H1 (cell line): ENCODE measurements around the gene RNF149. TPM values are rescaled to one million over a fixed set of nuclear protein-coding genes. Genes with fewer than 3 reads are reported as not detected.
A peak's percentile ranks its signal among the peaks of the same experiment; 100 is the strongest.

ENCODE experiments used
- CEBPB ChIP-seq: IDR thresholded peaks from 2 replicates; pipeline ENCODE4 v1.6.1; 2012; ENCODE audit warnings: low read depth, low read length
- CTBP2 ChIP-seq: IDR thresholded peaks from 2 replicates; pipeline ENCODE4 v1.7.0; 2011; ENCODE audit warnings: borderline replicate concordance, mild to moderate bottlenecking, moderate library complexity, mixed read lengths, low read length; ENCODE audit not compliant: insufficient read depth, insufficient read length
- HDAC6 ChIP-seq: IDR thresholded peaks from one replicate; pipeline ENCODE4 v1.7.1; 2012; ENCODE audit warnings: low read depth, mild to moderate bottlenecking, inconsistent platforms, low read length, moderate library complexity
- PHF8 ChIP-seq: fragments of 200-600 bp; sonication (generic); conservative IDR thresholded peaks from 2 replicates; pipeline ENCODE4 v1.7.1; 2012; ENCODE audit warnings: low read depth, mild to moderate bottlenecking, inconsistent platforms, low read length, moderate library complexity
- RAD21 ChIP-seq, 2 experiments: IDR thresholded peaks in 1 of 2; conservative IDR thresholded peaks in 1 of 2; 2 replicates each; pipeline ENCODE4 v1.6.1; 2011; ENCODE audit warnings: low read depth in 2 of 2, low read length in 2 of 2, improper control_type of control experiment in 1 of 2, inconsistent platforms in 1 of 2, mild to moderate bottlenecking in 1 of 2, moderate library complexity in 1 of 2
- RNF2 ChIP-seq: fragments of 200-900, 300-1000 bp; sonication (generic); IDR thresholded peaks from 2 replicates; pipeline ENCODE4 v1.7.1; 2016; ENCODE audit warnings: borderline replicate concordance, low read depth, mild to moderate bottlenecking, antibody characterized with exemption, low read length; ENCODE audit not compliant: poor library complexity, severe bottlenecking; ENCODE audit errors: missing control alignments
- polyA plus RNA-seq, 7 experiments: library from polyadenylated mRNA; depleted of rRNA in 3 of 7; stranded (reverse) in 5 of 7; unstranded in 2 of 7; fragments of >200 nt in 5 of 7; fragments of 200-250 nt in 2 of 7; gene quantifications; 1 replicate in 5 of 7; 2 replicates in 1 of 7; 4 replicates in 1 of 7; pipeline versions ENCODE4 v1.2.1 to v1.2.3, GENCODE V29; 2011 to 2013; ENCODE audit warnings: missing spikeins in 2 of 7, mixed read lengths in 2 of 7
- total RNA-seq: library from RNA; stranded (reverse); fragmentation: NEBNext Ultra II Directional; extraction: Animal tissue kit (Norgen Biotek cat#: 25700); gene quantifications from 2 replicates; pipeline ENCODE4 v1.2.1, GENCODE V29; 2021
- TF ChIP-seq, protein P1 (sequence below): IDR thresholded peaks from 2 replicates; pipeline ENCODE4 v1.6.1; 2012; ENCODE audit warnings: inconsistent platforms
- TF ChIP-seq, protein P2 (sequence below): IDR thresholded peaks from 2 replicates; pipeline ENCODE4 v1.6.1; 2012; ENCODE audit warnings: low read length, inconsistent platforms

RNF149 gene
- total and polyA plus RNA-seq, 2 of the 8 experiments (the other 6 are each of a cell fraction or from before 2014, with no cell fraction given), result 16.6 to 28.2 TPM

DNA sequence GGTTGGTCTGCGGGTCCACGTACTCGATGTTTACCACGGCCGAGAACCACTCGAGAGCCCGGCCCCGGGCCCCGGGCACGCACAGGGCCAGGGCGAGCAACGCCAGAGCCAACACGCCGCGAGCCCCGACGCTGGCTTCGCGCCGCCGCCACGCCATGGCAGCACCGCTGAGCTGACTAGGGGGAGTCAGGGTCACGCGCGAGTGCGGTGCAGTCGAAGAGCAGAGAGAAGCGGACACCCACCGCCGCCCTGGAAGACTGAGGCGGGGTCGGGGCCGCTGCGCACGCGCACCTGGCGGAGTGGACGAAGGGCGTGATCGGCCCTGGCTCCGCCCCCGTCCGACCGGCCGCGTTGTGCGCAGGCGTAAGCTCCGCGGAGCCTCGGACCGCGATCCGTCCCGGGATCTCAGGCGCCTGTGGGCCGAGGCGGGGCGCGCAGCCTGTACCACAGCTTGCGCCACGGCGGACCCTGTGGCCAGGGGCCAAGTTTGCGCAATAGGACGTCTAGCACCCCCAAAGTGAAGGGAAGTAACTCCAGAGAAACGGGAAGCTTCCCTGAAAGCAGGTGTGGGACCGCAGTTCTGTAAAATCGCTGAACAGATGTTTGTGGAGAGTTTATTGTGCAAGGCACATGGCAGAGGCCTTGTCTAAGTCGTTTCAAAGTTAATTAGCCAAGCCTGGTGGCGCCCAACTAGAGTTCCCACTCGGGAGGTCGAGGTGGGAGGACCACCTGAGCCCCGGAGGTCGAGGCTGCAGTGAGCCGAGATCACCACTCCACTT is at the start of gene RNF149 (continued):
- TF ChIP-seq RNF2, result no peak
- TF ChIP-seq, protein P1, sequence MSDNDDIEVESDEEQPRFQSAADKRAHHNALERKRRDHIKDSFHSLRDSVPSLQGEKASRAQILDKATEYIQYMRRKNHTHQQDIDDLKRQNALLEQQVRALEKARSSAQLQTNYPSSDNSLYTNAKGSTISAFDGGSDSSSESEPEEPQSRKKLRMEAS, result peak; percentile 46; the same call in 1 of the 2 replicates
- peak in 1 of 2 experiments; percentile 1; a peak in 1 of 4 replicates for TF ChIP-seq RAD21 (IDR thresholded peaks at IDR 0.05 in 1 of 2, conservative IDR thresholded peaks at IDR 0.05 in 1 of 2; ENCODE audit: low read depth in 2 of 2, low read length in 2 of 2)
- TF ChIP-seq CTBP2, result no peak
- TF ChIP-seq HDAC6, result no peak
- peak; percentile 69 for TF ChIP-seq PHF8
- peak; percentile 91 for TF ChIP-seq CEBPB
- TF ChIP-seq, protein P2, sequence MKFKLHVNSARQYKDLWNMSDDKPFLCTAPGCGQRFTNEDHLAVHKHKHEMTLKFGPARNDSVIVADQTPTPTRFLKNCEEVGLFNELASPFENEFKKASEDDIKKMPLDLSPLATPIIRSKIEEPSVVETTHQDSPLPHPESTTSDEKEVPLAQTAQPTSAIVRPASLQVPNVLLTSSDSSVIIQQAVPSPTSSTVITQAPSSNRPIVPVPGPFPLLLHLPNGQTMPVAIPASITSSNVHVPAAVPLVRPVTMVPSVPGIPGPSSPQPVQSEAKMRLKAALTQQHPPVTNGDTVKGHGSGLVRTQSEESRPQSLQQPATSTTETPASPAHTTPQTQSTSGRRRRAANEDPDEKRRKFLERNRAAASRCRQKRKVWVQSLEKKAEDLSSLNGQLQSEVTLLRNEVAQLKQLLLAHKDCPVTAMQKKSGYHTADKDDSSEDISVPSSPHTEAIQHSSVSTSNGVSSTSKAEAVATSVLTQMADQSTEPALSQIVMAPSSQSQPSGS, result no peak
